ENCODE results near the gene ORC2. TPM values are rescaled to one million over a fixed set of nuclear protein-coding genes. Genes with fewer than 3 reads are reported as not detected.
"Not testable (repeated sequence)": the region's sequence is repeated elsewhere in the genome, so short reads cannot be mapped to it uniquely, and the experiment has no call there.

ORC2 gene
- total RNA-seq, 1 experiment from 2014 or later: 17.7 TPM

- Histone ChIP-seq H3K27ac (ENCODE audit: low read length) (no peak overlapping the region), H3K4me3 (ENCODE audit: low read length) (peak overlapping the region; percentile 81), H3K4me2 (ENCODE audit: low read length) (peak overlapping the region; percentile 92), H4K20me1 (ENCODE audit: low read length) (peaks cover 18% of the 10 kb centered on the region; the same call in 1 of the 2 replicates), H2AFZ (ENCODE audit: low read length) (peak overlapping the region; percentile 94), H3K36me3 (ENCODE audit: low read depth, low read length) (peaks cover 10% of the 10 kb centered on the region; the same call in 1 of the 2 replicates), H3F3A (ENCODE audit: low read length, unreplicated experiment) (no peaks in the 10 kb centered on the region), H3K9ac (ENCODE audit: low read length) (peak overlapping the region; percentile 84), H3K79me2 (ENCODE audit: low read length) (peaks cover 60% of the 10 kb centered on the region), H3K9me3 (ENCODE audit: low read length) (no peaks in the 10 kb centered on the region), H3K4me1 (ENCODE audit: insufficient read depth, low read length) (peaks cover 52% of the 10 kb centered on the region), H3K27me3 (ENCODE audit: low read length) (no peaks in the 10 kb centered on the region), H3K9me2 (replicated peaks; ENCODE audit: low read length) (no peaks in the 10 kb centered on the region)
- BruUV-seq (replicated peaks): TSS peak; percentile 76
- ChIA-PET POLR2A (ENCODE audit: unreplicated experiment) (no interaction called here), CTCF (interaction anchor here (0.6 to 2.7 kb wide), 2 partner anchors 104 to 219 kb away, joined by 3 to 12 read pairs; partner anchors contain the start of gene CASP10)
- intact Hi-C loops (cut with micrococcal nuclease): loop anchor here (5.0 to 10.0 kb wide), 2 partner anchors 190 to 268 kb away; no protein-coding TSS in a partner anchor
- no peak for ATAC-seq
- no peak for DNase-seq
- TF ChIP-seq EZH2phosphoT487 (IDR thresholded peaks at IDR 0.05; ENCODE audit: borderline replicate concordance, low read length) (no peak), EZH2 (IDR thresholded peaks at IDR 0.05; ENCODE audit: low read length, unreplicated experiment) (no peak)
- TF ChIP-seq, protein P1, sequence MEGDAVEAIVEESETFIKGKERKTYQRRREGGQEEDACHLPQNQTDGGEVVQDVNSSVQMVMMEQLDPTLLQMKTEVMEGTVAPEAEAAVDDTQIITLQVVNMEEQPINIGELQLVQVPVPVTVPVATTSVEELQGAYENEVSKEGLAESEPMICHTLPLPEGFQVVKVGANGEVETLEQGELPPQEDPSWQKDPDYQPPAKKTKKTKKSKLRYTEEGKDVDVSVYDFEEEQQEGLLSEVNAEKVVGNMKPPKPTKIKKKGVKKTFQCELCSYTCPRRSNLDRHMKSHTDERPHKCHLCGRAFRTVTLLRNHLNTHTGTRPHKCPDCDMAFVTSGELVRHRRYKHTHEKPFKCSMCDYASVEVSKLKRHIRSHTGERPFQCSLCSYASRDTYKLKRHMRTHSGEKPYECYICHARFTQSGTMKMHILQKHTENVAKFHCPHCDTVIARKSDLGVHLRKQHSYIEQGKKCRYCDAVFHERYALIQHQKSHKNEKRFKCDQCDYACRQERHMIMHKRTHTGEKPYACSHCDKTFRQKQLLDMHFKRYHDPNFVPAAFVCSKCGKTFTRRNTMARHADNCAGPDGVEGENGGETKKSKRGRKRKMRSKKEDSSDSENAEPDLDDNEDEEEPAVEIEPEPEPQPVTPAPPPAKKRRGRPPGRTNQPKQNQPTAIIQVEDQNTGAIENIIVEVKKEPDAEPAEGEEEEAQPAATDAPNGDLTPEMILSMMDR (conservative IDR thresholded peaks at IDR 0.05; ENCODE audit: low read depth, low read length): no peak
Observed at GRCh38 chr2:200964498-200964897, 1.0 kb upstream of the ORC2 start.

GRCh38 chr2:200963918-200964252 lies 425 bp upstream of the ORC2 start:
- Histone ChIP-seq H3K4me1 (ENCODE audit: insufficient read depth, low read length) (peaks cover 57% of the 10 kb centered on the region), H3K4me3 (ENCODE audit: low read length) (peak overlapping the region; percentile 81), H2AFZ (ENCODE audit: low read length) (peak overlapping the region; percentile 94), H3K9ac (ENCODE audit: low read length) (peak overlapping the region; percentile 84), H3K36me3 (ENCODE audit: low read depth, low read length) (peaks cover 14% of the 10 kb centered on the region), H3K79me2 (ENCODE audit: low read length) (peaks cover 66% of the 10 kb centered on the region), H4K20me1 (ENCODE audit: low read length) (peaks cover 22% of the 10 kb centered on the region), H3K27ac (ENCODE audit: low read length) (peak overlapping the region; percentile 43), H3K4me2 (ENCODE audit: low read length) (peak overlapping the region; percentile 92)
- not testable (repeated sequence) for H3F3A ChIP-seq (ENCODE audit: low read length, unreplicated experiment); H3K27me3 ChIP-seq (ENCODE audit: low read length); BruUV-seq (replicated peaks); DNase-seq; ATAC-seq; H3K9me3 ChIP-seq (ENCODE audit: low read length); H3K9me2 ChIP-seq (replicated peaks; ENCODE audit: low read length)
- intact Hi-C loops (cut with micrococcal nuclease): loop anchor here (1.0 to 10.0 kb wide), 4 partner anchors 107 to 268 kb away; partner anchors contain the start of gene HYCC2
- ChIA-PET POLR2A (ENCODE audit: unreplicated experiment) (interaction anchor here (0.5 kb wide), 1 partner anchor 42 kb away, joined by 5 read pairs; no protein-coding TSS in a partner anchor), CTCF (interaction anchor here (0.5 to 2.7 kb wide), 2 partner anchors 105 to 769 kb away, joined by 5 to 12 read pairs; no protein-coding TSS in a partner anchor)

- ChIA-PET CTCF (interaction anchor here (2.7 kb wide), 1 partner anchor 106 kb away, joined by 12 read pairs; no protein-coding TSS in a partner anchor), POLR2A (ENCODE audit: unreplicated experiment) (no interaction called here)
- peak overlapping the region; percentile 96 for H3K4me2 ChIP-seq (ENCODE audit: low read length)
- intact Hi-C loops (cut with micrococcal nuclease): loop anchor here (1.0 to 10.0 kb wide), 4 partner anchors 109 to 270 kb away; partner anchors contain the start of gene HYCC2
- H3K27ac ChIP-seq (ENCODE audit: low read length): peak overlapping the region; percentile 58
- H3K9me3 ChIP-seq (ENCODE audit: low read length): no peaks in the 10 kb centered on the region
- H3K27me3 ChIP-seq (ENCODE audit: low read length): no peaks in the 10 kb centered on the region
- no peak for DNase-seq
- H4K20me1 ChIP-seq (ENCODE audit: low read length): peaks cover 28% of the 10 kb centered on the region
- H3K79me2 ChIP-seq (ENCODE audit: low read length): peaks cover 73% of the 10 kb centered on the region
- no peaks in the 10 kb centered on the region for H3K9me2 ChIP-seq (replicated peaks; ENCODE audit: low read length)
- H2AFZ ChIP-seq (ENCODE audit: low read length): peak overlapping the region; percentile 94
- no peak for TF ChIP-seq EZH2 (IDR thresholded peaks at IDR 0.05; ENCODE audit: low read length, unreplicated experiment)
- TF ChIP-seq EZH2phosphoT487 (IDR thresholded peaks at IDR 0.05; ENCODE audit: borderline replicate concordance, low read length): no peak
- TF ChIP-seq, protein P1 (conservative IDR thresholded peaks at IDR 0.05; ENCODE audit: low read depth, low read length): no peak
- no peaks in the 10 kb centered on the region for H3F3A ChIP-seq (ENCODE audit: low read length, unreplicated experiment)
- H3K36me3 ChIP-seq (ENCODE audit: low read depth, low read length): peaks cover 23% of the 10 kb centered on the region
- ATAC-seq: peak; percentile 4
- peak overlapping the region; percentile 84 for H3K9ac ChIP-seq (ENCODE audit: low read length)
- peak overlapping the region; percentile 81 for H3K4me3 ChIP-seq (ENCODE audit: low read length)
- H3K4me1 ChIP-seq (ENCODE audit: insufficient read depth, low read length): peaks cover 49% of the 10 kb centered on the region
- BruUV-seq (replicated peaks): TSS peak; percentile 64
Observed at GRCh38 chr2:200962811-200963123, 693 bp downstream of the ORC2 start.
